SJCRH30 (cell line): ENCODE data around the gene CDC25A. TPM values are rescaled to one million over a fixed set of nuclear protein-coding genes. Genes with fewer than 3 reads are reported as not detected.

Experiments used
- DNase-seq, 2 experiments: peaks; one replicate each; pipeline ENCODE4 v3.0.0-alpha.2; 2015 to 2020
- H3K27ac ChIP-seq: fragments of 250-450 bp; sonication (Bioruptor Pico); 2 replicates; pipeline ENCODE4 v1.5.1; 2020; ENCODE audit warnings: mild to moderate bottlenecking, moderate library complexity
- H3K27me3 ChIP-seq: fragments of 250-450 bp; sonication (Bioruptor Pico); 2 replicates; pipeline ENCODE4 v1.5.1; 2020; ENCODE audit warnings: mild to moderate bottlenecking, moderate library complexity
- H3K36me3 ChIP-seq: fragments of 250-450 bp; sonication (Bioruptor Pico); 2 replicates; pipeline ENCODE4 v1.5.1; 2020; ENCODE audit warnings: mild to moderate bottlenecking, moderate library complexity
- H3K4me1 ChIP-seq: fragments of 250-450 bp; sonication (Bioruptor Pico); 2 replicates; pipeline ENCODE4 v1.5.1; 2020; ENCODE audit warnings: mild to moderate bottlenecking, moderate library complexity
- H3K4me3 ChIP-seq: fragments of 250-450 bp; sonication (Bioruptor Pico); 2 replicates; pipeline ENCODE4 v1.5.1; 2020; ENCODE audit warnings: mild to moderate bottlenecking, moderate library complexity
- H3K9me3 ChIP-seq: fragments of 250-450 bp; sonication (Bioruptor Pico); replicated peaks from 2 replicates; pipeline ENCODE4 v1.5.1; 2020; ENCODE audit warnings: mild to moderate bottlenecking, moderate library complexity
- total RNA-seq: library from RNA; depleted of rRNA; stranded (reverse); fragments of >200 nt; shearing (Covaris generic); gene quantifications from 2 replicates; pipeline ENCODE4 v1.2.3, GENCODE V29; 2014

CDC25A gene
- total RNA-seq, 1 experiment from 2014 or later: 92.0 TPM

GRCh38 chr3:48185129-48185528, 3.1 kb downstream of the CDC25A start:
- H3K4me3 ChIP-seq: no peak overlapping the region
- H3K9me3 ChIP-seq: no peaks in the 10 kb centered on the region
- H3K36me3 ChIP-seq: peaks cover 56% of the 10 kb centered on the region
- no peaks in the 10 kb centered on the region for H3K27me3 ChIP-seq
- H3K4me1 ChIP-seq: 0 out of 2 replicates have a peak, but pooled peaks cover 4% of the 10 kb centered on the region
- no peak for DNase-seq
- no peak overlapping the region for H3K27ac ChIP-seq

GRCh38 chr3:48184299-48184698, 3.9 kb downstream of the CDC25A start:
- 0 out of 2 replicates have a peak, but pooled peaks cover 4% of the 10 kb centered on the region for H3K4me1 ChIP-seq
- H3K27me3 ChIP-seq: no peaks in the 10 kb centered on the region
- H3K36me3 ChIP-seq: peaks cover 60% of the 10 kb centered on the region
- no peaks in the 10 kb centered on the region for H3K9me3 ChIP-seq
- no peak for DNase-seq
- no peak overlapping the region for H3K27ac ChIP-seq
- no peak overlapping the region for H3K4me3 ChIP-seq

GRCh38 chr3:48180531-48181253, 7.5 kb downstream of the CDC25A start:
- Histone ChIP-seq H3K27ac (no peak overlapping the region), H3K4me1 (no peaks in the 10 kb centered on the region), H3K9me3 (no peaks in the 10 kb centered on the region), H3K27me3 (no peaks in the 10 kb centered on the region), H3K4me3 (no peak overlapping the region), H3K36me3 (peaks cover 88% of the 10 kb centered on the region)
- no peak for DNase-seq

GRCh38 chr3:48180021-48180420, 8.2 kb downstream of the CDC25A start:
- Histone ChIP-seq H3K27ac (no peak overlapping the region), H3K36me3 (peaks cover 90% of the 10 kb centered on the region), H3K27me3 (no peaks in the 10 kb centered on the region), H3K4me1 (no peaks in the 10 kb centered on the region), H3K4me3 (no peak overlapping the region), H3K9me3 (no peaks in the 10 kb centered on the region)
- DNase-seq: no peak

- no peaks in the 10 kb centered on the region for H3K27me3 ChIP-seq
Measured at GRCh38 chr3:48178072-48178471, 10.1 kb downstream of the CDC25A start.

GRCh38 chr3:48157950-48158376, 30.3 kb downstream of the CDC25A start:
- H3K4me1 ChIP-seq: no peaks in the 10 kb centered on the region
- no peaks in the 10 kb centered on the region for H3K9me3 ChIP-seq
- DNase-seq: peak; percentile 38 to 65

More at GRCh38 chr3:48178072-48178471, 10.1 kb downstream of the CDC25A start:
- no peak for DNase-seq
- Histone ChIP-seq H3K36me3 (peaks cover 90% of the 10 kb centered on the region), H3K4me3 (no peak overlapping the region), H3K27ac (no peak overlapping the region), H3K4me1 (no peaks in the 10 kb centered on the region), H3K9me3 (no peaks in the 10 kb centered on the region)

GRCh38 chr3:48157202-48157840, 30.9 kb downstream of the CDC25A start:
- Histone ChIP-seq H3K4me1 (no peaks in the 10 kb centered on the region), H3K36me3 (peaks cover 54% of the 10 kb centered on the region), H3K4me3 (no peak overlapping the region), H3K27me3 (no peaks in the 10 kb centered on the region), H3K9me3 (no peaks in the 10 kb centered on the region), H3K27ac (no peak overlapping the region)
- no peak for DNase-seq

More at GRCh38 chr3:48157950-48158376, 30.3 kb downstream of the CDC25A start:
- Histone ChIP-seq H3K27me3 (no peaks in the 10 kb centered on the region), H3K36me3 (peaks cover 60% of the 10 kb centered on the region), H3K27ac (no peak overlapping the region), H3K4me3 (no peak overlapping the region)

GRCh38 chr3:48156163-48156562, 32.1 kb downstream of the CDC25A start:
- Histone ChIP-seq H3K9me3 (no peaks in the 10 kb centered on the region), H3K27me3 (no peaks in the 10 kb centered on the region), H3K4me1 (no peaks in the 10 kb centered on the region), H3K4me3 (no peak overlapping the region), H3K27ac (no peak overlapping the region), H3K36me3 (peaks cover 42% of the 10 kb centered on the region)
- no peak for DNase-seq

GRCh38 chr3:48155122-48155521, 33.1 kb downstream of the CDC25A start:
- no peaks in the 10 kb centered on the region for H3K27me3 ChIP-seq
- H3K27ac ChIP-seq: no peak overlapping the region
- H3K4me3 ChIP-seq: no peak overlapping the region
- no peaks in the 10 kb centered on the region for H3K4me1 ChIP-seq
- DNase-seq: no peak
- peaks cover 34% of the 10 kb centered on the region for H3K36me3 ChIP-seq
- no peaks in the 10 kb centered on the region for H3K9me3 ChIP-seq

- H3K36me3 ChIP-seq: peaks cover 6% of the 10 kb centered on the region
- DNase-seq: no peak
- no peaks in the 10 kb centered on the region for H3K9me3 ChIP-seq
- no peaks in the 10 kb centered on the region for H3K27me3 ChIP-seq
- H3K27ac ChIP-seq: no peak overlapping the region
- no peak overlapping the region for H3K4me3 ChIP-seq
- H3K4me1 ChIP-seq: no peaks in the 10 kb centered on the region
Measured at GRCh38 chr3:48151807-48152427, 36.3 kb downstream of the CDC25A start.

GRCh38 chr3:48151058-48151806, 37.0 kb downstream of the CDC25A start:
- no peaks in the 10 kb centered on the region for H3K9me3 ChIP-seq
- H3K27me3 ChIP-seq: no peaks in the 10 kb centered on the region
- DNase-seq: peak; percentile 79 to 87
- no peaks in the 10 kb centered on the region for H3K4me1 ChIP-seq
- no peak overlapping the region for H3K4me3 ChIP-seq
- H3K27ac ChIP-seq: no peak overlapping the region
- H3K36me3 ChIP-seq: no peaks in the 10 kb centered on the region

GRCh38 chr3:48143992-48144391, 44.2 kb downstream of the CDC25A start:
- Histone ChIP-seq H3K9me3 (no peaks in the 10 kb centered on the region), H3K27ac (no peak overlapping the region), H3K4me3 (no peak overlapping the region), H3K27me3 (no peaks in the 10 kb centered on the region), H3K36me3 (no peaks in the 10 kb centered on the region), H3K4me1 (no peaks in the 10 kb centered on the region; the same call in 1 of the 2 replicates)
- DNase-seq: no peak

- H3K9me3 ChIP-seq: no peaks in the 10 kb centered on the region
- H3K36me3 ChIP-seq: no peaks in the 10 kb centered on the region
- no peak overlapping the region for H3K27ac ChIP-seq
- H3K4me1 ChIP-seq: no peaks in the 10 kb centered on the region; the same call in 1 of the 2 replicates
- H3K4me3 ChIP-seq: no peak overlapping the region
- DNase-seq: no peak
- H3K27me3 ChIP-seq: no peaks in the 10 kb centered on the region
Measured at GRCh38 chr3:48143567-48143966, 44.6 kb downstream of the CDC25A start.

- Histone ChIP-seq H3K9me3 (no peaks in the 10 kb centered on the region), H3K36me3 (no peaks in the 10 kb centered on the region), H3K4me1 (no peaks in the 10 kb centered on the region; the same call in 1 of the 2 replicates), H3K4me3 (no peak overlapping the region), H3K27me3 (no peaks in the 10 kb centered on the region), H3K27ac (no peak overlapping the region)
- no peak for DNase-seq
Measured at GRCh38 chr3:48142316-48142870, 45.8 kb downstream of the CDC25A start.
